HG03060 (cell line): Measurements from ENCODE around the gene FRYL.

Experiments
- ATAC-seq: cut with Tn5 transposase; IDR thresholded peaks from one replicate; pipeline ENCODE4 v1.9.1; 2021; ENCODE audit warnings: low read depth, moderate number of reproducible peaks; ENCODE audit not compliant: unreplicated experiment

FRYL gene

GRCh38 chr4:48571471-48571870 lies 208.6 kb downstream of the FRYL start:
- ATAC-seq, result no peak

DNA sequence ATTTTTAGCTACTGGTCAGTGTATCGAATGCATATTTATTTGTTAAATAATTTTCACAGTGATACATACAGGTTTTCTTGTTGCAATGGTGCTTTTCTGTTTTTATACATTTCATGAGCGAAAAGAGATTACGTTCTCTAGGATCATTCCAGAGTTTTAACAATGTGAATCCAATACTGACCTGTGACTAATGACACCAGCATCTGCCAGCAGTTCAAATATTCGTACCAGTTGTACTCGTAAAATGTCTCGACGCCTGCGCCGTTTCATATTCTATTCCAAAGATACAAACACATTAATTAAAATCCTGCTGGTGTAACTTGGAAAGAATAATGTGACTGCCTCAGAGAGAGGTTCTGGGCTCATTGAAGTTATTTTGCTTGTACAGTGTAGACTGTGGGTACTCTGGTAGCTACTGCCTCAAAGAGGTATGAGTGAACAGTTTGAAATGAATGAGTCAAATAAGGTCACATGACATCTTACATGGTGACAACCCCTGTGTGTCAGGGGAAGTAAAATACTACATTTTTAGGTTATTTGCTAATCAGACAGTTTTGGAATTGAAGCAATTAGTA lies 209.3 kb downstream of the FRYL start:
- ATAC-seq, result no peak

DNA sequence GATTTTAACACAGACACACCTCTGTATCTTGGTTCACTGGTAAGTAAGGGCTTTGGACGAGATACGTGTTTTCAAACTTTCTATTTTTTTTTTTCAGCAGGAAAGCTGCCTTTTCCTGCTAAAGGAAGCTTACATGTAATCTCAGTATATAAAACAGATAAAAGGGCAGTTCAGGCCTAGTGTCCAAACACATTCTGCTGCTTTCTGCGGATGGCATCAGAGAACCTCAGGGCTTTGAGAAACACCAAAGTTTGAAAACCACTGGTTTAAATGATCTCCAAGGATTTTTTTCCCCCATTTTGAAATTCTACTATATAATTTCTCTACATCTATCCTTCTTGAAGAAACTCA lies 214.1 kb downstream of the FRYL start:
- no peak for ATAC-seq

DNA sequence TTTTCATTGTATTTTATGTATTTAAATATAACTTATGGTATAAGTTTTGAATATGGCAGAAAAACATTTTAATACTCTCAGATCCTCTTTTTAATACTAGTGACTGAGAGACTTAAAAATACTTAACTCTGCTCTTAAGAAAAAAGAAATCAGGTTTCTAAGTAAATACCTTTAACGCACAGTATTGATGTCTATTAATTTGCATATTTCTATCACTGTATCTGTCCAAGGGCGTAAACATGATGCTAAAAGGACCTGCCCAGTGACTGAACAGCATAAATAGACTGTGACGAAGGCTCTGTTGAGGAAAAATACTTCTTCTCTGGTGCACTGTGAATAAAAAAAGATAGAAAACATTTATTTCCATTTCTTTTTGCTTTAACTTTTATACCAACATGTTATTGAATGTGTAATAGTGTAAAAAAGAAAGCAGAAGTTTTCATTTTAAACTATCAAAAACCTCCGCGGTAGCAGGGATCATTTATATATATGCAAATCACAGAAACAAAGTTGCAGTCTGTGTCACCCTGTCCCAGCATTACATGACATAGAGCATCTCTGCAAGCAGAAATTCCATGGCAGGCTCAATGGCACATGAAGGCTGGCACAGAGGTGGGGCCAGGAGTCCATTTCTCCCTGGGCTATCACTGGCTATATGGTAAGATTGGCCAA lies 214.6 kb downstream of the FRYL start:
- ATAC-seq, result no peak

- no peak for ATAC-seq
These were observed 215.9 kb downstream of the FRYL start for GRCh38 chr4:48564151-48564550.

GRCh38 chr4:48558819-48559218 lies 221.3 kb downstream of the FRYL start:
- ATAC-seq, result no peak

DNA sequence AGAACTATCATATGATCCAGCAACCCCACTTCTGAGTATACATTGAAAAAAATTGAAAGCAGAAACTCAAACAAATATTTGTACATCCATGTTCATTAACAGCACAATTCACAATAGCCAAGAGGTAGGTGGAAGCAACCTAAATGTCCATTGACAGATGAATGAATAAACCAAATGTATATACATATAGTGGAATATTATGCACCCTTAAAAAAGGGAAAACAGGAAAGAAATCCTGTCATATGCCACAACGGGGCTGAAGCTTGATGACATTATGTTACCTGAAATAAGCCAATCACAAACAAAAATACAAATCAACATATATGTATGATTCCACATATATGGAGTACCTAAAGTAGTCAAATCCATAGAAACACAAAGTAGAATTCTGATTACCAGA lies 222.1 kb downstream of the FRYL start:
- no peak for ATAC-seq

DNA sequence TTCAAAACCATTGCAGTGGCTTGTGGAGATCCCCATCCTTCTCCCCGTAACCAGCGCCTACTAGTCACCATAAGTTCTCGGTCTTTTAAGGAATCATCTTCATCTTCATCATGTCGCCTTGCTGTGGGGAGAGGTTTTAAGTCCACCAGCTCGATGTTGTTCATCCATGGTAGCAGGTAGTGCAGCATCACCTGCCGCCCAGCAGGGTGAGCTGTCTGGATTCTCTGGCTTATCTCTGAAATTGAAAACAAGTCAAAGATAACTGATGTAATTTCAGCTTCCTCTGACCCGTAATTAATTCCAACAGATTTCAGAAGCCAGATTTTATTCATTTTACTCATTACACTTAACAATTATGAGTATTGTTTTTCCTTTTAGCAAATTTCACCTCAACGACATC lies 222.6 kb downstream of the FRYL start:
- no peak for ATAC-seq

DNA sequence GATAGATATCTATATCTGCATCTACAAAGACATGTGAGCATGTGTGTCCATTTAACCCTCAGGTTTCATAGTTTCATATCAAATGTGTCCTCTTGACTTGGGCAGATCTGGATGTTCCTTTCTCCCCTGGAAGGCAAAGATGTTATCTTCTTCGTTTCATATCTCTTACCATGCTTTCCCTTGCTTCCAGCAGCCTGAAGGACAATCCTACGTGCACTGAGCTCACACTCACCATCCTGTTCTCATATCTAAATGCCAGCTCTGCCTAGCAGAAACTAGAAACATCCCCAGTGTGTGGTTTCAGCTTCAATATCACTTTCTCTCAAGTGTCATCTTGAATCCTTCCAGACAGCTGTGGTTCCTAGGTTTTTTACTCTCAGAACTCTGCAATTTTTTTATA lies 223.8 kb downstream of the FRYL start:
- no peak for ATAC-seq

GRCh38 chr4:48554606-48555005 lies 225.5 kb downstream of the FRYL start:
- no peak for ATAC-seq

GRCh38 chr4:48553720-48554119 lies 226.4 kb downstream of the FRYL start:
- ATAC-seq, result no peak

DNA sequence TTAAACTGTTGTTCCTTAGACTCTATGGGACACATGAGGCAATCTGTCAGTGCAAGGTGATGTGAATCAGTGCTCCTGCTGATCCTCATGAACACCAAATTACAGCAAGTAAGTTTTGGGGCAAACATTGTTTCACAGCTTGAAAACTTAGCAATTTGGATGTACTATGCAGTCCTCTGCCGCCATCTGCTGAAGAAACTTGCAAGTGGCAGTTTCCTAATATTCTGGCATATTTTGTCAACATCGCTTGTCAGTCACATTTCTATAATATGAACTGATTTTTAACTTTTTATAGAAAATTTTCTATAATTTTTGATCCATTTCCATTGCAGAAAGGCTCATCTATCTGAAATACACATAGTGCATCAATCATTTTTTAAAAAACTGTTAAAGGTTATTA lies 233.7 kb downstream of the FRYL start:
- ATAC-seq, result no peak

- no peak for ATAC-seq
These were observed 236.3 kb downstream of the FRYL start for GRCh38 chr4:48543796-48544195.

- ATAC-seq, result no peak
These were observed 237.2 kb downstream of the FRYL start for GRCh38 chr4:48542888-48543287.

GRCh38 chr4:48539597-48539996 lies 240.5 kb downstream of the FRYL start:
- no peak for ATAC-seq

DNA sequence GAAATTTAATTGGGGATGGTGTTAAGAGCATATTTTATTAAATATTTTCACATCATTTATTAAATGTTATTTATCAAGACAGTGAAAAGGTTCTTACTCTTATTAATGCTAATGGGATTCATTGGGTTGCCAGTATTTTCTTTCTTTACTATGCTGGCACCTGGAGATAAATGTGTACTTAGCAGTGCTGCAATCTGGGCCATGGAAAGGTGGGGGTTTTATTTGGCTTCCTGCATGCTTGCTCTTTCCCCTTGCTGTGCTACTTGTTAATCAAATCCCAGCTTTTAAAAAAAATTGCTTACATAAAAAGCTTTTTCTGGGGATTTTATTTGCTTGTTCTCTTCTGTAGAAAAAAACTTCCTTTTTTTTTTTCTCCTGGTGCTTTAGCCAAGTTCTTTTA lies 241.7 kb downstream of the FRYL start:
- ATAC-seq, result no peak

GRCh38 chr4:48526406-48526805 lies 253.7 kb downstream of the FRYL start:
- ATAC-seq, result no peak

- ATAC-seq, result no peak
These were observed 261.9 kb downstream of the FRYL start for GRCh38 chr4:48518143-48518542.

DNA sequence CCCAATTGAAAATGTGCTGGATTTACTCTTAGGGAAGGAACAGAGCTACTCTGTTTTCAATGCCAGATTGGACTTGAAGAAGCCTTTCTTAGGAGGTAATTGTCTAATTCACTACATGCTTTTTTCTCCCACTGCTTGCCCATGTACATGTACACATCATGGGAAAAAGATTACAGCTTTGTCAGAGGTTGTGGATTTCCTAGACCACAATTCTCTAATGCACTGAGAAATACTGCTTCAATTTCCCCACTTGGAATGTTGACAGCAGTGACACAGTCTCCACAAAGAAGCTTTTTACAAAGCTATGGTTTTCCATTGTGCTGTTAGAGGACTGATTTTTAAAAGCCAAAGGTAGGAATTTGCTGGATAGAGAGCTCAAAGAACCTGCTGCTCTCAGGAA lies 270.5 kb downstream of the FRYL start:
- ATAC-seq, result no peak

DNA sequence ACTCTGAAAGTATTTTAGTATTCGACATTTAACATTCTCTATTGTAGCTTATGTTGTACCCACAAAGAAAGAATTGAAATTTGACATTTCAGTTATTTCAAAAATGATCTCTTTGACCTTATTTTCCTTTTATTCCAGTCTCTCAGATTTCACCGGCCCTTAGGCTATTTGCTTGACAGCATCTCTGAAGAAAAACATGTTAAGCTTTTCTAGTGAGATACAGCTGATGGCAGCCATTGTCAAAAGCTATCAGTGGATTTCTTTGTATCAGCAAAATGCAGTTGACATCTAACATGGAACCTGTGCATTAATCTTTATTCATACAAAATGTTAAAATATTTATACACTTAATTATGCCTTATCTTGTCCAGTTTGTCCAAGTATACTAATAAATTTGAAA lies 273.4 kb downstream of the FRYL start:
- ATAC-seq, result no peak

GRCh38 chr4:48504352-48504751 lies 275.7 kb downstream of the FRYL start:
- ATAC-seq, result no peak

DNA sequence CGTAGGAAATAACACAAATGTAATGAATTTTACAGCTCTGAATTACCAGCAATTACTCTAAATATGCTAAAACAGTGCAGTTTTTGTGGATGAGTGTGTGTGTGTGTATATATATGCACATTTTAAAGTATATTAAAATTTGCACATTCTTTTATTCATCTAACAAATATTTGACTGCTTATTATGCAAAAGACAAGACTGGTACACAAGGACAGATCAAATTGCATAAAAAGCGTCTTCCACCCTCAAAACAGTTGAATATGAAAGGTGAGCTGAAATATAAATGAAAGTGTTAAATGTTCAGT lies 276.1 kb downstream of the FRYL start:
- no peak for ATAC-seq
